H1 (cell line): ENCODE data around the gene NUS1. TPM values are rescaled to one million over a fixed set of nuclear protein-coding genes. Genes with fewer than 3 reads are reported as not detected.

Source experiments
- CHD7 ChIP-seq: fragments of 300-600 bp; sonication (generic); IDR thresholded peaks from 2 replicates; pipeline ENCODE4 v1.7.1; 2012; ENCODE audit warnings: low read length, moderate library complexity, mild to moderate bottlenecking, inconsistent platforms; ENCODE audit not compliant: insufficient replicate concordance
- CTBP2 ChIP-seq: IDR thresholded peaks from 2 replicates; pipeline ENCODE4 v1.7.0; 2011; ENCODE audit warnings: borderline replicate concordance, mild to moderate bottlenecking, moderate library complexity, mixed read lengths, low read length; ENCODE audit not compliant: insufficient read depth, insufficient read length
- KDM1A ChIP-seq: fragments of 200-600, 300-600 bp; sonication (generic); IDR thresholded peaks from 2 replicates; pipeline ENCODE4 v1.7.1; 2016; ENCODE audit warnings: mild to moderate bottlenecking, low read length, borderline replicate concordance
- RAD21 ChIP-seq, 2 experiments: IDR thresholded peaks in 1 of 2; conservative IDR thresholded peaks in 1 of 2; 2 replicates each; pipeline ENCODE4 v1.6.1; 2011; ENCODE audit warnings: low read depth in 2 of 2, low read length in 2 of 2, improper control_type of control experiment in 1 of 2, inconsistent platforms in 1 of 2, mild to moderate bottlenecking in 1 of 2, moderate library complexity in 1 of 2
- TAF7 ChIP-seq: optimal IDR thresholded peaks from 2 replicates; pipeline ENCODE3; 2011; ENCODE audit warnings: low read depth, mild to moderate bottlenecking, inconsistent platforms, low read length, moderate library complexity, borderline replicate concordance
- polyA plus RNA-seq, 7 experiments: library from polyadenylated mRNA; depleted of rRNA in 3 of 7; stranded (reverse) in 5 of 7; unstranded in 2 of 7; fragments of >200 nt in 5 of 7; fragments of 200-250 nt in 2 of 7; gene quantifications; 1 replicate in 5 of 7; 2 replicates in 1 of 7; 4 replicates in 1 of 7; pipeline versions ENCODE4 v1.2.1 to v1.2.3, GENCODE V29; 2011 to 2013; ENCODE audit warnings: missing spikeins in 2 of 7, mixed read lengths in 2 of 7
- total RNA-seq: library from RNA; stranded (reverse); fragmentation: NEBNext Ultra II Directional; extraction: Animal tissue kit (Norgen Biotek cat#: 25700); gene quantifications from 2 replicates; pipeline ENCODE4 v1.2.1, GENCODE V29; 2021

The NUS1 gene
- total and polyA plus RNA-seq, 2 of the 8 experiments (the other 6 are each of a cell fraction or from before 2014, with no cell fraction given): 20.7 to 77.7 TPM

- TF ChIP-seq CHD7: no peak
- TF ChIP-seq CTBP2: no peak
- no peak for TF ChIP-seq KDM1A
- TF ChIP-seq RAD21 (IDR thresholded peaks at IDR 0.05 in 1 of 2, conservative IDR thresholded peaks at IDR 0.05 in 1 of 2; ENCODE audit: low read depth in 2 of 2, low read length in 2 of 2): peak in 1 of 2 experiments; percentile 27; a peak in 2 of 4 replicates
- TF ChIP-seq TAF7: no peak
Observed at GRCh38 chr6:117711369-117711768, 36.1 kb downstream of the NUS1 start (continued).
